ENCODE data around the gene KRTAP4-6.

GRCh38 chr17:41125064-41125463, 15.3 kb downstream of the KRTAP4-6 start:
- no peak for TF ChIP-seq PRDM10 (CRISPR knock-in tag; IDR thresholded peaks at IDR 0.05; ENCODE audit: low read depth)
- TF ChIP-seq ZNF281 (CRISPR knock-in tag; IDR thresholded peaks at IDR 0.05; ENCODE audit: borderline replicate concordance): no peak
- no peak for TF ChIP-seq ZNF572 (CRISPR knock-in tag; IDR thresholded peaks at IDR 0.05)
- TF ChIP-seq ZNF225 (CRISPR knock-in tag; IDR thresholded peaks at IDR 0.05): no peak
- no peak for TF ChIP-seq JUN (CRISPR knock-in tag; IDR thresholded peaks at IDR 0.05)
- TF ChIP-seq CTCF (CRISPR knock-in tag; IDR thresholded peaks at IDR 0.05): no peak
- no peak for TF ChIP-seq POLR2A (IDR thresholded peaks at IDR 0.05; ENCODE audit: insufficient read depth in 1 of 2, low read depth in 2 of 2, low read length in 2 of 2)
- TF ChIP-seq MAX (IDR thresholded peaks at IDR 0.05): no peak
